HG03097 (cell line): ENCODE data around the gene MYORG.
"Not testable (repeated sequence)": the region's sequence is repeated elsewhere in the genome, so short reads cannot be mapped to it uniquely, and the experiment has no call there.

Experiments
- ATAC-seq: cut with Tn5 transposase; IDR thresholded peaks from one replicate; pipeline ENCODE4 v1.9.1; 2021; ENCODE audit not compliant: unreplicated experiment, low FRiP score

The MYORG gene

DNA sequence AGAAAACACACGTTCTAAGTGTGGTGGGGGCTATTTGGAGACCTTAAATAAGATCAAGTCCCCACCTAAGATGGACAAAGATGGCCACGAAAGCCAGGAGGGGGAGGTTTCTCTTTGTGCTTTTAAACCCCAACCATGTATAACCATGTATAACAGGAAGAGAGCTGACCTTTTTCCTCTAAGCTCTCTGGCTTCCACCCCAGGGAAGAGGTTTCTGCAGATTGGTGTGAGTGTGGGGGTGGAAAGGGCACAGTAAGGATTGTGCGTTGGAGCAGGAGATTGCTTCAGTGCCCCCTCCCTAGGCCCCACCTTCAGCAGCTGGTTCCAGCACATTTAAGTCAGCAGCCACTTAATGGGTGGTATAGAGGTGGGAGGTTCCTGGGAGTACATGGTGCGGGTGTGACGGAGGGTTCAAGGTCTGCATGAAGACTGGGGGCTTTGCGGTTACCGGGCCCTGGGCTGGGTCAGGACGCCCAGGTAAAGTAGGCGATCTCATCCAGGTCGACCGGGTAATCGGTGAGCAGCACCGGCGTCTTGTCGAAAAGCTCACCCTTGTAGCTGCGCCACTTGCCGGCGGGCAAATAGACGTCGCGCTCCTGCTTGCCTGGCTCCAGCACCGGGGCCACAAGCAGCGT, 6.2 kb downstream of the MYORG start:
- no peak for ATAC-seq

DNA sequence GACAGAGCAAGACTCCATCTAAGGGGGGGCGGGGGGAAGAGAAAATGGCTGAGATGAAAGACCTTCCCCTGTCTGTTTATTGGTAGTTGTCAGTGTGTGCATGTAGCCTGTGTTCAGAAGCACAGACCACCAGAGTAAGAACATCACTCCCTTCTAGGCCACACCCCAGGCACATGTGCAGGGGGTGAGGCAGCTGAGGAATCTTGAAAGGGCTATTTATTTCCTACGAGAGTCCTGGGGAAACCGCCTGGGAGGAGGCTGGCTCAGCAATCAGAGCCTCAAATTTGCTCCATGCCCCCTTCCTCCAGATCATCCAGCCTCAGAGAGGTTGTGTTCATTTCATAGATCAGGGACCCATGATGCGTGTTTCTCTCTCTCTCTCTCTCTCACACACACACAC, 7.1 kb downstream of the MYORG start:
- no peak for ATAC-seq

DNA sequence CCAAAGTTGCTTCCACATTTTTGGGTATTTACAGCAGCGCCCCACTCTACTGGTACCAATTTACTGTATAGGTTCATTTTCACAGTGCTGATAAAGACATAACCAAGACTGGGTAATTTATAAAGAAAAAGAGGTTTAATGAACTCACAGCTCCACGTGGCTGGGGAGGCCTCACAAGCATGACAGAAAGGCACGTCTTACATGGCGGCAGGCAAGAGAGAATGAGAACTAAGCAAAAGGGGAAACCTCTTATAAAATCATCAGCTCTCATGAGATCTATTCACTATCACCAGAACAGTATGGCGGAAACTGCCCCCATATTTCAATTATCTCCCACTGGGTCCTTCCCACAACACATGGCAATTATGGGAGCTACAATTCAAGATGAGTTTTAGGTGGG, 7.9 kb downstream of the MYORG start:
- ATAC-seq = not testable (repeated sequence)

DNA sequence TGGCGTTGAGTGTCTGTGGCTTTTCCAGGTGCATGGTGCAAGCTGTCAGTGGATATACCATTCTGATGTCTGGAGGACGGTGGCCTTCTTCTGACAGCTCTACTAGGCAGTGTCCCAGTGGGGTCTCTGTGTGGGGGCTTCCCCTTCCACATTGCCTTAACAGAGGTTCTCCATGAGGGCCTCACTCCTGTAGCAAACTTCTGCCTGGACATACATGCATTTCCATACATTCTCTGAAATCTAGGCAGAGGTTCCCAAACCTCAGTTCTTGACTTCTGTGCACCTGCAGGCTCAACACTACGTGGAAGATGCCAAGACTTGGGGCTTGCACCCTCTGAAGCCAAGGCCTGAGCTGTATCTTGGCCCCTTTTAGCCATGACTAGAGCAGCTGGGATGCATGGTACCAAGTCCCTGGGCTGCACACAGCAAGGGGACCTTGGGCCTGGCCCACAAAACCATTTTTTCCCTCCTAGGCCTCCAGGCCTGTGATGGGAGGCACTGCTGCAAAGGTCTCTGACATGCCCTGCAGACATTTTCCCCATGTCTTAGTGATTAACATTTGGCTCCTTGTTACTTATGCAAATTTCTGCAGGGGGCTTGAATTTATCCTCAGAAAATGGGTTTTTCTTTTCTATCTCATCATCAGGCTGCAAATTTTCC, 8.8 kb downstream of the MYORG start:
- not testable (repeated sequence) for ATAC-seq

DNA sequence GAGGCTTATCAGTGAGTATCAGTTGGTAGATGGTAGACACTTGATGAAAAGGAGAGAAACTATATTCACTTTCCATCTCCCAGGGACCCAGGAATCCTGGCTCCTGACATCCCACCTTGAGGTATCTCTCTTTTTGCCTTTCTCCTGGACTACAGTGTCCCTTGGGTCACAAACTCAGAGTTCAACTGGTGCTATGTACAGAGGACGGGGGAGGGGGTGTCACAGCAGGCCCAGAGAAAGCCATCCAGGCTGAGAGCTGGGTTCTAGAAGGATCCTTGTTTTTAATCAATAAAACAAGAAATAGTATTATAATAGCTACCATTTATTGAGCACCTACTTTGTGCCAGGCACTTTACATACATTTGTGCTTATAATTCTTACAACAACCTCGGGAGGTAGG, 10.3 kb downstream of the MYORG start:
- no peak for ATAC-seq

DNA sequence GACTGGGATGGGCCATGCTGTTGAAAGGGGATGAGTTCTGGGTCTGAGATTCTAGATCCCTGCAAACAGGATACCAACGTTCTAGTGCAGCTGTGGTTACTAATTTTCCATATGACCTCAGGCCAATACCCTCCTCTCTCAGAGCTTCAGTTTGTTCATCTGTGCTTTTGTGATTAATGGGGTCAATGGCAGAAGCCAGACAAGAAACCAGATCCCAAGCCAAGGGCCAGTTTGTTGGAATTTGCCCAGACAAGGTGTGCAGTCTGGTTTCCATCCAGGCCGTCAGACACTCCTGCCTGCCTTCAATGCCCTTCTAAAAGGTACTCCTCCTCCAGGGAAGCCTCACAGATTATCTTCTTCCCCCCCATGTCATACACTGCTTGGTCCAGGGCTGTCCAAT, 11.4 kb downstream of the MYORG start:
- no peak for ATAC-seq

DNA sequence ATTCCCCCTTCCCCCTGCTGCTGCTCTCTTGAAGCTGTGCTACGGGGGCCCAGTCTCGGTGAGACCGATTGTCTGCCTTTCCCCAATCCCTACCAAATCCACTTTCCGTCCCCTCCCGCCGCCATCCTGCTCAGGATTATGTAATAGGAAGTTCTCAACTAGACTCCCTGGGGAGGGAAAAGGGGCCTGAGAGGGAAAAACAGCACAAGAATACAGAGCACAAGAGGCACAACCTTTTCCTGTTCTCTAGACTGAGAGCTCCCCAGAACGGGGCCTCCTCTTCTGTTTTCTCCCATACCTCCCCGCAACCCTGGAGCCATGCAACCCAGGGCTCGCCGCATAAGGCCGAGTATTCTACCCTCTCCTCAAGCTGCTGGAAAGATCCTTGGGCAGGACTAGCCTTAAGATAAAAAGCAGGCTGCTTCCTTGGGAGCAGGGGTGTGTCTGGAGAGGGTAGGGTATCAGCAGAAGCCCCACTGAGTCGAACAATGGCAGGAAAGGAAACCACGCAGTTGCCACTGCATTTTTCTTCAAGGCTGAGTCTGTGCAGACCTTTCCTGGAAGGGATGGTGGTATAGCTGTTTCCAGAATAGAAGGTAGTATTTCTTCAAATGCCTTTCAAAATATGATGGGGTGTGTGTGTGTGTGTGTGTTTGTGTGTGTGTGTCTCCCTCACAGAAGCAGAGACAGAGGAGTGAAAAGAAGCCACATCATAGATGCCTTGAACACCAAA, 12.9 kb downstream of the MYORG start:
- ATAC-seq = no peak

DNA sequence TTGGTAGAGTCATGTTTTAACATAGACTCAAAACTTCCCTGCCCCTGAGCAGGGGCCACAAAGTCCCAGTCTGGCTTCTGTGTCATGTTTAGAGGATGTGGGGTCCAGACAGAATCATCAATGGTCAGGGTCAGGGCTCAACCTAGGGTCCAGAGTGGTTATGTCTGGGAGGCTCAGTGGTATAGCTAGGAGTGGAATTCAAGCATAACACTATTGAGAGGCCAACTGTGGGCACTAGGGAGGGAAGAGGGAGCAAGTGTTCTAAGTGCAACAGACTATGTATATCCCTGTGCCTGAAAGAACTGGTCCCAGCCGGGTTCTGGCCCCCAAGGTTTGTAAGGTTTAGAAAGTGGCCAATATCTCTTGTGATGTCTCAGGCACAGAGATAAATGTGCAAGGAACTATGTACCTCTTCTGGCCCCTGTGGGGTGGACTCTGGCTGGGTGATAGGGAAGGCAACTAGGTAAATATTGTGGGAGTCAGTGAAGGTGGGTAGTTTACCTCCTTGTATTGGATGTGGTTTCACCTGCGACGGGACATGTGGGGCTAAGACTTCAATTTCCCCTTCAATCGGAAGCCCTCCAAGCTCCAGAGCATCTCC, 14.0 kb downstream of the MYORG start:
- no peak for ATAC-seq

DNA sequence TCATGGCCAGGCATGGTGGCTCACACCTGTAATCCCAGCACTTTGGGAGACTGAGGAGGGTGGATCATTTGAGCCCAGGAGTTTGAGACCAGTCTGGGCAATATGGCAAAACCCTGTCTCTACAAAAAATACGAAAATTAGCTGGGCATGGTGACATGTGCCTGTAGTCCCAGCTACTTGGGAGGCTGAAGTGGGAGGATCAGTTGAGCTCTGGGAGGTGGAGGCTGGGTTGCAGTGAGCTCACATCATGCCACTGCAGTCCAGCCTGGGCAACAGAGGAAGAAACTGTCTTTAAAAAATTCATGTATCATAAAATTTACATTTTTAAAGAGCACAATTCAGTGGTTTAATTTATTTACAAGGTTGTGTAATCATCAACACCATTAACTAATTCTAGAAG, 23.7 kb downstream of the MYORG start:
- ATAC-seq = not testable (repeated sequence)

DNA sequence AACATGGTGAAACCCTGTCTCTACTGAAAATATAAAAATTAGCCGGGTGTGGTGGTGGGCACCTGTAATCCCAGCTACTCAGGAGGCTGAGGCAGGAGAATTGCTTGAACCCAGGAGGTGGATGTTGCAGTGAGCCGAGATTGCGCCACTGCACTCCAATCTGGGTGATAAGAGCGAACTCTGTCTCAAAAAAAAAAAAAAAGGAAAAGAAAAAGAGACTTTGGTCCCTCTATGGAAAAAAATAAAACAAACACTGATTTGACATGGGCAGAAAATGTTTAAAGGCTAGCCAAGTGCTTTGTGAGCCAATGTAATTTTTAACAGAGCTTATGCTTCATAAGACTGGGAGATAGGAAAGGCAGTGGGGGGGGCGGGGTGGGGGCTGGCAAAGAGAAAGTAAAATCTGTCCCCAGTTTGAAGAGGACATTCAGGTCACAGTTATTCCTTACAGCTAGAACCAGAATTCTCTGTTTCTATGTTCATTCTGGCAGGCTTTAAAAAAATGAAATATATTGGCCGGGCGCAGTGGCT, 24.5 kb downstream of the MYORG start:
- ATAC-seq = not testable (repeated sequence)

DNA sequence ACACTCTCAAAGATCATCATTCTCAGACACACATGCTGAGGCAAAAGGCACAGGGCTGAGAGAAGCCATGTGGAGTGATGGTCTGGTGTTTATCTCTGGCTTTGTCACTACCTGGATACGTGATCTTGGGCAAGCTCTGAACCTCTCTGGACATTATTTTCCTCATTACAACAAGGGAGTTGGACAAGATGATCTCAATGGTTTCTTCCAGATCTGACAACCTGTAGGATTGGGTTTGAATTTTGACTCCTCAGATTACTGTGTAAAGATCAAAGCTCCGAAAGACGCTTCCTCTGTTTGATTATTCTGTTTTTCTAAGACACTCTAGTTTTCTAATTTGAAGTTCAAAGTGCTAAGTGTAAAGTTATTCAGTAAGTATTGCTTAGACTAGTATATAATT, 27.4 kb downstream of the MYORG start:
- ATAC-seq = no peak

DNA sequence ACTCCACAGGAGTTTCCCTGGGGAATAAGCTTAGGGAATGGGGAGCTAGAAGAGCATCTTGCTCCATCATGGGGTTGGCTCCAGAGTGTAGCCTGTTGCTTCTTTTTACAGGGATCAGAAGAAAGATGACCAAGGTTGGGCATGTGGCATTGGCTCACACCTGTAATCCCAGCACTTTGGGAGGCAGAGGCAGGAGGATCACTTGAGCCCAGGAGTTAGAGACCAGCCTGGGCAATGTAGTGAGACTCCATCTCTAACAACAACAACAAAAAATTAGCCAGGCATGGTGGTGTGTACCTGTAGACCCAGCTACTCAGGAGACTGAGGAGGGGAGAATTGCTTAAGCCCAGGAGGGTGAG, 28.9 kb downstream of the MYORG start:
- ATAC-seq = no peak

DNA sequence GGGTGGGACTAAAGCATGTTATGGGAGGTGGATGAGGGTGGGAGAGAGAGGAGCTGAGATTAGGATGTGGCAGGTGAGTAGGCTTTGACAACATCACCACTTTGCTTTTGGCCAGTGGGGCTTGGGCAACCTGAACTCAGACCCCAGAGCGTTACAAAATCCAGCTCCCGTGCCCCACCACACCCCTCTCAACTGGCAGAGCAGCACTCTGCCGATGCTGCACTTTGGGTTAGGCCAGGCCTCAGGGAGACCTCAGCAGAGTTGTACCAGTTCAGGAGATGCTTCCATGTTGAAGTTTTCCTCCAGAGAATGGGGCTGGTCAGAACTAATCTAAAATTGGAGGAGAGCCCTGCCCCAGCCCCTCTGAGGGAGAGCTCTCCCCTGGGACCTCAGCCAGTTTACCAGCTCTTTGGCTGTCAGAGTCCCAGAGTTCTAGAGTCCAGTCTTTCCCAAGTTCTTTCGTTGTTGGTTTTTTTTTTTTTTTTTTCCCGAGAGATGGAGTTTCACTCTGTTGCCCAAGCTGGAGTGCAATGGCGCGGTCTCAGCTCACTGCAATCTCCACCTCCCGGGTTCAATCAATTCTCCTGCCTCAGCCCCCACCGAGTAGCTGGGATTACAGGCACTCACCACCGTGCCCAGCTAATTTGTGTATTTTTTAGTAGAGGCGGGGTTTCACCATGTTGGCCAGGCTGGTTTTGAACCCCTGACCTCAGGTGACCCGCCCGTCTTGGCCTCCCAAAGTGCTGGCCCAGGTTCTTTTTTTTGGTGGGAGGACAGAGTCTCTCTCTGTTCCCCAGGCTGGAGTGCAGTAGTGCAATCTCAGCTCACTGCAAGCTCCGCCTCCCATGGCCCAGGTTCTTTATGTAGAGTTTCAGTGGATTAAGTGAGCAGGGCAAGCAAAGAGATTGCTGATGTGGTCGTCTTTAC, 29.6 kb downstream of the MYORG start:
- no peak for ATAC-seq

DNA sequence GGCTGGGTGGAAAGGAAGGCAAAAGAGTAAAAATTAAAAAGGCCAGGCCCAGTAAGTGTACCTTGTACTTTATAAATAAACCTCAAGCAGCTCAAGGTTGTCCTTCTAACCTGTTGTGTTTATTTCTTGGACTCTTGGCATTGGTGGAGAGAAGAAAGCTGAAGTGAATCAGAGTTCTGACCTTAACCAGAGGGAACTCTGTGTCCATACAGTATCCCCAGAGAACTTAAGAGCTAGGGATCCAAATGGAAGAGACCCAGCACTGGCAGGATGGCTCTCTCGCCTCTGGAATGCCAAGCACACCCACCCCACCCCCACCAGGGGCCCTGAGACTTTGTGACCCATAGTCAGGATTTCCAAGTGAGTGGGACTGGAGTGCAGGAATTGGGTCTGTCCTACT, 33.1 kb downstream of the MYORG start:
- ATAC-seq = no peak

DNA sequence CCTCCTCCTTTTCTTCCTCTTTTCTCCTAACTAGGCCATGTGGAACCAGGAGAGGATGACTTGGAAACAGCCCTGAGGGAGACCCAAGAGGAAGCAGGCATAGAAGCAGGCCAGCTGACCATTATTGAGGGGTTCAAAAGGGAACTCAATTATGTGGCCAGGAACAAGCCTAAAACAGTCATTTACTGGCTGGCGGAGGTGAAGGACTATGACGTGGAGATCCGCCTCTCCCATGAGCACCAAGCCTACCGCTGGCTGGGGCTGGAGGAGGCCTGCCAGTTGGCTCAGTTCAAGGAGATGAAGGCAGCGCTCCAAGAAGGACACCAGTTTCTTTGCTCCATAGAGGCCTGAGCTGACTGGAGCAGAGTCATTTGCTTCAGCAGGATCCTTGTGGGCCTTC, 33.6 kb downstream of the MYORG start:
- no peak for ATAC-seq

DNA sequence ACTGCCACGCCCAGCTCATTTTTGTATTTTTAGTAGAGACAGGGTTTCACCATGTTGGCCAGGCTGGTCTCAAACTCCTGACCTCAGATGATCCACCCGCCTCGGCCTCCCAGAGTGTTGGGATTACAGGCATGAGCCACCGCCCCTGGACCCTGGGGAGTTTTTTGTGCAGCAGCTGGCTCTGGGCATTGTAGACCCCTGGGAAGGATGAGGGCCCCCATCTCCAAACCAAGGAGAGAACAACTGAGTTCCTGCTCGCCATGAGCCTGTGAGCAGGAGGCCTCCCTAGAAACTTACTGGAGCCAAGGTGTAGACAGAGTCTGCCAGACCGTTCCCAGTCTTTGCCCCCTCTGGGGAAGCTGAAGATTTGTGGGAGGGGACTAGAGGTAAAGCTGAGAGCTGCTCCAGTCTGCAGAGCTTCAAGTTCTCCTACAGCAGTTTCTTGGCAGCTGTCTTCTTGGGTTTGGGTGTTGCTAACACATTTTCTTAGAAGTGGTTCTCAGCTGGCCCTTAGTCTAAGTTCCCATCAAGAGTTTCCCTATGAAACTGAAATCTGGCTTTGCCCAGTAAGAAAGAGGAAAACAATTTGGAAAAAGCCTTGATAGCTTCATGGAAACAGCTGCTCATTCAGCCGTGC, 34.9 kb downstream of the MYORG start:
- no peak for ATAC-seq

DNA sequence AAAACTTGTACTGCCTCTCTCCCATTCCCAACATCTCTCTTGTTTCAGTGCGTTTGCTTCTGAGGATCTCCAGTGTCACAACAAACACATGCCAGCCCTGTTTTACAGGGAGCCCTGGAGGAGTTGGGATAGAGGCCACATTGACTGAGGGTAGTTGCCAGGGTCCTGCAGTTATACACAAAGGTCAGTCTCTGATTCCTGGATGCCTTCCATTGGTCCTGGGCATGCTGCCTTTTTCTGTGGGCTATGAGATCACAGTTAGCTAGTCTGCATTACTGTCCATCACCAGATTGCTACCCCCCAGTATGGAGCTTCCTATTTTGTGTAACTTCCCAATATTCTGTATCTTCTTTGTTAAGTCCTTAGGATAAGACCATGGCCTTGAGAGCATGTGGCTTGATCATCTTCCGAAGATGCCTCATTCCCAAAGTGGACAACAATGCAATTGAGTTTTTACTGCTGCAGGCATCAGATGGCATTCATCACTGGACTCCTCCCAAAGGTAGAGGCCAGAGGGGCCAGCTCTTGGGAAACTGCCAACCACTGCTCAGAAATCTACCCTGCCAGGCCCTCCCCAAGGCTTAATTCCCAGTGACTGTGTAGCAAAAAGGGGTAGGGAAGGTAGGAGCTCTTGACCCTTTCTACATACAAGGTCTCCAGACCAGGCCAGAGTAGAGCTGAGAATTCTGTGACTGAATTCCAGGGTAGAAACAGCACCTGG, 37.9 kb downstream of the MYORG start:
- no peak for ATAC-seq

DNA sequence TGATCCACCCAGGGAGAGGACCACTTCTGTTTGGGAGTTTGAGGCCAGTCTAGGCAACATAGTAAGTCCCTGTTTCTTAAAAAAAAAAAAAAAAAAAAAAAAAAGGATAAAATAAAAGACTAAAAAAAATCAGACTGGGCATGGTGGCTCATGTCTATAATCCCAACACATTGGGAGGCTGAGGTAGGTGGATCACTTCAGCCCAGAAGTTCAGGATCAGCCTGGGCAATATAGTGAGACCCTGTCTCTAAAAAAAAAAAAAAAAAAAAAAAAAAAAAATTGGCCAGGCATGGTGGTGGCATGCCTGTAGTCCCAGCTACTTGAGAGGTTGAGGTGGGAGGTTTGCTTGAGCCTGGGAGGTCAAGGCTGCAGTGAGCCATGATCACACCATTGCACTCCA, 38.6 kb downstream of the MYORG start:
- ATAC-seq = not testable (repeated sequence)

DNA sequence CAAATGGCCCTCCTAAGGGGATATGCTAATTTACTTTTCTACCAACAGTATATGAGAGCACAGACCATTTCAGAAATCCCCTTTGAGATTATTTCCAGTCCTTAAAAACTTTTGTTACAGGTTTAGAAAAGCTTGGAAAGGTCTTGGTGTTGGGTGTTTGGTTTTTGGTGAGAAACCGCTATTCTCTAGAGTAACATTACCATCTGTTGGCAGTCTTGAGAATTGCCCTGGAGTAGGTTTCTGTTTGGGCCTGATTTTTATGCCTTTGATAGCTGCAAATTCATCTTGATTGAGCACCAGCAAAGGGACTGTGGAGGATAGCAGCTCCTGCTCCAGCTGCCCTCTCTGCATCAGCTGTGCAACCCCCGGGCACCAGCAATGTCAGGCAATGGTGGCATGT, 39.3 kb downstream of the MYORG start:
- no peak for ATAC-seq
